Mucosa of descending colon (tissue), 3 donors: ENCODE measurements around the gene BSPRY. TPM values are rescaled to one million over a fixed set of nuclear protein-coding genes. Genes with fewer than 3 reads are reported as not detected.
"Not testable (repeated sequence)": the region's sequence is repeated elsewhere in the genome, so short reads cannot be mapped to it uniquely, and the experiment has no call there.

Source experiments
- ATAC-seq: fragments of 200-7000 bp; cut with Tn5 transposase; one replicate; pipeline ENCODE4 v1.9.1; 2020; ENCODE audit warnings: mild to moderate bottlenecking, moderate library complexity
- DNase-seq, 3 donors: peaks; one replicate each; pipeline ENCODE4 v3.0.0-alpha.2; 2020
- H3K36me3 ChIP-seq: fragments of 200-600 bp; one replicate; pipeline ENCODE4 v1.8.0; 2021; ENCODE audit warnings: low read depth, mild to moderate bottlenecking
- H3K4me1 ChIP-seq: fragments of 200-600 bp; one replicate; pipeline ENCODE4 v1.8.0; 2021; ENCODE audit warnings: low read depth, mild to moderate bottlenecking
- H3K4me3 ChIP-seq: fragments of 200-600 bp; one replicate; pipeline ENCODE4 v1.8.0; 2021; ENCODE audit warnings: mild to moderate bottlenecking
- H3K9me3 ChIP-seq: fragments of 200-600 bp; one replicate; pipeline ENCODE4 v1.8.0; 2021; ENCODE audit warnings: mild to moderate bottlenecking
- CTCF ChIP-seq: fragments of 200-600 bp; IDR thresholded peaks from one replicate; pipeline ENCODE4 v1.8.0; 2022; ENCODE audit warnings: antibody characterized with exemption, mild to moderate bottlenecking
- intact Hi-C, 2 donors: fragments of 100-400 bp; cut with DNase I in 1 of 2; cut with micrococcal nuclease in 1 of 2; formaldehyde crosslinking; loops; one replicate each; pipeline versions ENCODE4 v1.11.0 to v1.11.1; 2022; cut with DNase I, micrococcal nuclease
- total RNA-seq, 3 donors: library from RNA; stranded (reverse); fragmentation: NEBNext Ultra II Directional in 2 of 3; extraction: Animal tissue kit (Norgen Biotek cat#: 25700) in 2 of 3; gene quantifications; one replicate each; pipeline versions ENCODE4 v1.2.1 to v1.2.4, GENCODE V29; 2021 to 2023
- donor health status: DM: no; HTN: no; CAD: no; lungs with moderate emphysema.
- donor health status: DM: no; HTN: no; CAD: no.
- donor health status: DM: no; HTN: yes; CAD: no.

Gene BSPRY
- total RNA-seq, 3 donors from 2014 or later, result 7.4 to 45.0 (median 26.7) TPM

GRCh38 chr9:113372059-113372458 is 22.7 kb downstream of the BSPRY start:
- Histone ChIP-seq H3K4me3 (no peak overlapping the region), H3K36me3 (peaks cover 9% of the 10 kb centered on the region), H3K9me3 (no peaks in the 10 kb centered on the region), H3K4me1 (peaks cover 10% of the 10 kb centered on the region)
- ATAC-seq, result no peak
- intact Hi-C loops, result no loop called here
- no peak for TF ChIP-seq CTCF
- no peak for DNase-seq

GRCh38 chr9:113373256-113373655 is 23.9 kb downstream of the BSPRY start:
- DNase-seq, result no peak
- H3K4me3 ChIP-seq, result no peak overlapping the region

GRCh38 chr9:113373676-113374392 is 24.5 kb downstream of the BSPRY start:
- no peak for DNase-seq
- Histone ChIP-seq H3K4me3 (no peak overlapping the region), H3K9me3 (no peaks in the 10 kb centered on the region), H3K36me3 (peaks cover 9% of the 10 kb centered on the region), H3K4me1 (peaks cover 14% of the 10 kb centered on the region)
- no peak for ATAC-seq
- no peak for TF ChIP-seq CTCF
- intact Hi-C loops, result no loop called here

More at GRCh38 chr9:113373256-113373655, 23.9 kb downstream of the BSPRY start:
- peaks cover 9% of the 10 kb centered on the region for H3K36me3 ChIP-seq
- intact Hi-C loops, result no loop called here
- ATAC-seq, result no peak
- H3K4me1 ChIP-seq, result peaks cover 10% of the 10 kb centered on the region
- no peaks in the 10 kb centered on the region for H3K9me3 ChIP-seq
- no peak for TF ChIP-seq CTCF

GRCh38 chr9:113375057-113376023 is 26.0 kb downstream of the BSPRY start:
- Histone ChIP-seq H3K36me3 (peaks cover 9% of the 10 kb centered on the region), H3K4me1 (peaks cover 14% of the 10 kb centered on the region), H3K9me3 (no peaks in the 10 kb centered on the region), H3K4me3 (peak overlapping the region; percentile 43)
- intact Hi-C loops, result no loop called here
- ATAC-seq (peak; percentile 69), DNase-seq (peak in 2 of 3 donors; percentile 58 to 65)
- TF ChIP-seq CTCF, result no peak

- intact Hi-C loops, result no loop called here
- ATAC-seq, result peak; percentile 89
Measured at GRCh38 chr9:113376634-113377567, 27.6 kb downstream of the BSPRY start, which contains the start of gene HDHD3. Gene HDHD3 (minus strand): TSS chr9:113376986. CDS start chr9:113374354, 2,632 bp downstream.

GRCh38 chr9:113379094-113379828 is 29.9 kb downstream of the BSPRY start:
- DNase-seq, H3K36me3 ChIP-seq, H3K9me3 ChIP-seq, intact Hi-C loops, ATAC-seq, H3K4me3 ChIP-seq: not testable (repeated sequence)
- peaks cover 32% of the 10 kb centered on the region for H3K4me1 ChIP-seq

More at GRCh38 chr9:113376634-113377567, 27.6 kb downstream of the BSPRY start, which contains the start of gene HDHD3:
- Histone ChIP-seq H3K4me1 (peaks cover 27% of the 10 kb centered on the region), H3K4me3 (peak within 1 kb of the TSS; percentile 43), H3K9me3 (no peaks in the 10 kb centered on the region), H3K36me3 (peaks cover 9% of the 10 kb centered on the region)
- TF ChIP-seq CTCF, result no peak
- DNase-seq, result peak; percentile 91 to 94 (median 94)

GRCh38 chr9:113379829-113380210 is 30.5 kb downstream of the BSPRY start:
- H3K4me3 ChIP-seq, H3K9me3 ChIP-seq, H3K36me3 ChIP-seq, intact Hi-C loops, DNase-seq, ATAC-seq: not testable (repeated sequence)
- H3K4me1 ChIP-seq, result peaks cover 31% of the 10 kb centered on the region
